OCI-LY7 (cell line): ENCODE measurements around the gene KAT6B.

Source experiments
- CTCF ChIP-seq: fragments of 200-600 bp; sonication (generic); conservative IDR thresholded peaks from 2 replicates; pipeline ENCODE4 v1.5.1; 2014; ENCODE audit warnings: mild to moderate bottlenecking, antibody characterized with exemption, low read length, moderate library complexity, mixed read lengths
- EZH2phosphoT487 ChIP-seq: fragments of 200-600 bp; sonication (generic); IDR thresholded peaks from 2 replicates; pipeline ENCODE4 v1.6.1; 2018; ENCODE audit warnings: low read depth, borderline replicate concordance, mild to moderate bottlenecking, mixed run types, antibody characterized with exemption, low read length, moderate library complexity, mixed read lengths

- no peak for TF ChIP-seq CTCF
- TF ChIP-seq EZH2phosphoT487 = no peak
Measured at GRCh38 chr10:75067272-75067671, 240.9 kb downstream of the KAT6B start.
